DMS153 (cell line): ENCODE results near the gene BPIFB1.

ENCODE experiments used
- DNase-seq: peaks from one replicate; lab custom pipeline; 2025; lab: John Stamatoyannopoulos, UW

The BPIFB1 gene, protein sequence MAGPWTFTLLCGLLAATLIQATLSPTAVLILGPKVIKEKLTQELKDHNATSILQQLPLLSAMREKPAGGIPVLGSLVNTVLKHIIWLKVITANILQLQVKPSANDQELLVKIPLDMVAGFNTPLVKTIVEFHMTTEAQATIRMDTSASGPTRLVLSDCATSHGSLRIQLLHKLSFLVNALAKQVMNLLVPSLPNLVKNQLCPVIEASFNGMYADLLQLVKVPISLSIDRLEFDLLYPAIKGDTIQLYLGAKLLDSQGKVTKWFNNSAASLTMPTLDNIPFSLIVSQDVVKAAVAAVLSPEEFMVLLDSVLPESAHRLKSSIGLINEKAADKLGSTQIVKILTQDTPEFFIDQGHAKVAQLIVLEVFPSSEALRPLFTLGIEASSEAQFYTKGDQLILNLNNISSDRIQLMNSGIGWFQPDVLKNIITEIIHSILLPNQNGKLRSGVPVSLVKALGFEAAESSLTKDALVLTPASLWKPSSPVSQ

DNA sequence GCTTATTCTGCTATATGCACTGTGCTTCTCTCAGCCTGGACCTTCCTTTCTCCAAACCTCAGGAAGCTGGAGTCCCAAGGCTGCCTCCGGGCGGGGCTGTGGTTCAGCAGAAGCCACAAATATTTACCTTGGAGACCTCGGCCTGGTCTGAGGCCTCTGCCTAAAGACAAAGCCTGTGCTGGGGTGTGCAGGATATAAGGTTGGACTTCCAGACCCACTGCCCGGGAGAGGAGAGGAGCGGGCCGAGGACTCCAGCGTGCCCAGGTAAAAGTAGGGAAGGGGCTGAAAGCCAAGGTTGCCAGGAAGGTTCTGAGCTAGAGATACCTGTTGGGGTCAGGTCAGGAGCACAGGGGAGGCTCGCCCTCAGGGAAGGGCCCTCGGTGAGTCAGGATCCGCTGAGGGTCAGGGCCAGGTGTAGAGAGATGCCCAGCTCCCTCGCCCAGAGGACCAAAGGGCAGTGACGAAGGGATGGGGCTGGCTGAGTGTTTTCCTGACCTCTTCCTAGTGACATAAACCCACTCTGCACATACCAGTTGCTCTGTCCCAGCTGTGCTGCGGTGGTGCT is at the start of gene BPIFB1:
BPIFB1 (plus strand) TSS at position 224 of the 565 bp plus-strand sequence. CDS start 2,860 bp downstream, outside the sequence.
- DNase-seq = no peak

DNA sequence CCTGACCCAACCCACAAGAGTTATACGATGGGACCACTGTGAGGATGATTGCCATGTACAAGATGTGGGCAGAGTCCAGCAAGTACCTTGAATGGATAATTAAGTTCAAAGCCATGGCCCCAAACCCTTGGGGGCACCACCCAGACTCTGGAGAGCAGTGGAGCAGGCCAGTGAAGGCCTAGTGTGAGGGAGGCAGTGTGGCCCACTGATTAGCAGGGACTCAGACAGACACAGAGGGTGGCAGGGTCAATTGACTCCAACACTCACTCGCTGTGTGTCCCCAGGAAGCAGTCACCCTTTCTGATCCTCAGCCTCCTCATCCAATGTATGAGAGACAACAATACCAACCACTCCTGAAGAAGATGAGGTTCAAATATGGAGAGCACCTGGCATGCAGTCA is 49.0 kb upstream of the BPIFB1 start:
- DNase-seq = no peak

DNA sequence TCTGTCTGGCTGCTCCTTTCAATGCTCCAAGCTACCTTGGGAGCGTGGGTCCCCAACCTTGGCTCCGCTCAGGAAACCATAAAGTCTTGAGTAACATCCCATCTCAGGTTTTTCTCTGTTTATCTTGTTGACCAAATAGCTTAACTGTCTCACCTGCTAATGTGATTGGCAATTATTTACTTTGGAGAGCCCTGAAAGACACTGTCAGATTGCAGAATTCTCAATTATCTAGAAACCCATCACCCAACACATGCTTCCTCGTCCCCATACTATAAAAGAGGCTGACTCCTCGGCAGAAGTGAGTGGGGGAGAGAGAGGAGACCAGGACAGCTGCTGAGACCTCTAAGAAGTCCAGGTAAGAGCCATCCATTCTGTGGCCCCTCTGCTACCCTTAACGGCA is 47.3 kb upstream of the BPIFB1 start, which contains the start of gene BPIFA1:
BPIFA1 (plus strand) TSS at position 301 of the 400 bp plus-strand sequence. CDS start 1,716 bp downstream, outside the sequence.
- no peak for DNase-seq

DNA sequence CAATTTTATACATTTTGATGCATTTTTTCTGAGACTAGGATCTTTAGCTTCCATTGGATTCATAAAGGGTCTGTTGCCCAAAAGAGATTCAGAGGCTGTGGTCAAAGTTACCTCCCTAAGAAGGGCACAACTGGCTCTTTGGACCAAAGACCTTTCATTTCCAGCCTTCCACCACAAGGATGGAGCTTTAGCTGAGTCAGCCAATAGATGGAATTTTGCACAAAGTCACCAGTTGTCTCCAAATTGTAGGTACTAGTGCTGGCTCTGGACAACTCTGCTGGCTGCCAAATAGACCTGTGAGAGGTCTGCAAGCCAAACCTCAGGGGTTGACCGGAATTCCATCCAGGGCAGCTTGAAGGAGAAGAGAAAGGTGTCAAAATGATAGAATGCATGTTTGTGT is 46.7 kb upstream of the BPIFB1 start:
- DNase-seq = no peak

DNA sequence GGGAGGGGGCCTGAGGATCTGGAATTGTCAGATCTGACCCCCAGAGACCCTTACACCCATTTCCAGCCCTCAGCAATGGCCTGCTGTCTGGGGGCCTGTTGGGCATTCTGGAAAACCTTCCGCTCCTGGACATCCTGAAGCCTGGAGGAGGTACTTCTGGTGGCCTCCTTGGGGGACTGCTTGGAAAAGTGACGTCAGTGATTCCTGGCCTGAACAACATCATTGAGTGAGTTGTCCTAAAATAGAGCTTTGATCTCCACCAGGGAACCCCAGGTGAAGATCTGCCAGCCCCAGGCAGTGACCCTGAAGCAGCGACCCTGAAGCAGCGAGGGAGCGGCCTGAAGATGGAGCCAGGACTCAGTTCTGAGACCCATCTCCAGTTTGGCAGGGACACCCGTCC is 45.0 kb upstream of the BPIFB1 start:
- no peak for DNase-seq

DNA sequence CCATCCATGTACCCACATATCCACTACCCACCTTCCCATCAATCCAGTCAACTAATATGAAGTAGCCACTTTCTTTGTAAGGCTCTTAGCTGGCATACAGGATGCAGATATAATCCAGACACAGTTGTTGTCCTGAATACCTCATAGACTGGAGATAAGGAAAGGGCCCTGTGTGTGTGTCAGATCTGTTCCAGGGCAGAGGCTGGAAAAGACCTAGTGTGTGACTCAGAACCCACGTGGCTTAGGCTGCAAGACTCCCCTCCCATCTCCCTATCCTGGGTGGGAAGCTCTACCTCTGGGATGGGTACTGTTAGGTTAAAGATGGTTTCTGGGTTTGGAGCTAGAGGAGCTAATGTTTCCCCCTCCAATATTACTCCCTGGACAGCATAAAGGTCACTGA is 43.6 kb upstream of the BPIFB1 start:
- DNase-seq = no peak

DNA sequence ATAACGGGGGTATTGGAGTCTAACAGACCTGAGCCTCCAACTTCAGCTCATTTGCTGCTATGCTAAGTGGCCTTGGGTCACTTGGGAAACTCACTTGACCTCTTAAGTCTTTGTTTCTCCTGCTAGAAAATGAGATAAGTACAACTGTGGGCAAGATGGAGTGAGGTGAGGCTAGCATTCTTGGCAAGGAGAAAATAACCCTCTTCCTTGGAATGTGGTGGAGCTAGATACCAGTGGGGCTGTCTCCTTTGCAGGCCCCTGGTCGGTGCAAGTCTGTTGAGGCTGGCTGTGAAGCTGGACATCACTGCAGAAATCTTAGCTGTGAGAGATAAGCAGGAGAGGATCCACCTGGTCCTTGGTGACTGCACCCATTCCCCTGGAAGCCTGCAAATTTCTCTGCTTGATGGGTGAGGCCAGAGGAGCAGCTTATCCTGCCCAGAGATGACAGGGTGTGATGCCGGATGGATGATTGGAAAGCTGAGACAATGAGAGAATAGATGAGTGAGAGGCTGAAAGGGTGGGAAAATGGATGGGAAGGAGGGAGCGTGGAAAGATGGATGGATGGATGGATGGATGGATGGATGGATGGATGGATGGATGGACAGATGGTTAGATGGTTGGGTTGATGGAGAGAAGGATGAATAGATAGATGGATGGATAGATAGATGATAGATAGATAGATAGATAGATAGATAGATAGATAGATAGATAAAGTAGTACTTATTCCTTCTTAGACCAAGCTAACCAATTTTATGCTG is 42.9 kb upstream of the BPIFB1 start:
- no peak for DNase-seq

DNA sequence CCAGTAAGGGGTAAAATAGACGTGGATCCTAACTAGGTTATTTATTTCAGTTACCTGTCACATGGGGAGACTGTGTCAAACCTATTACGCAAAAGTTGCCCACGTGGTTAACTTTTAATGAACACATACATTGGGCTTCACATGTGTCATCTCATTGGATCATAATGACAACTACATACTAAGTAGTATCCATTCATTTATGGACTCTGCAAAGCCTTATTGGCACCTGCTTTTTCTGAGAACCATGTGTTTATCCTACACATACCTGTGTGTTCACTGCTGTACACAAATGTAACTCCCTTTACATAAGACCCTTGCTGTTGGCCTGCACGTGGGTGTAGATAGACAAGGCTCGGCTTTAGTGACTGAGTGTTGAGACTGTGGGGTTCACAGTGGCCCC is 42.1 kb upstream of the BPIFB1 start:
- DNase-seq = no peak

DNA sequence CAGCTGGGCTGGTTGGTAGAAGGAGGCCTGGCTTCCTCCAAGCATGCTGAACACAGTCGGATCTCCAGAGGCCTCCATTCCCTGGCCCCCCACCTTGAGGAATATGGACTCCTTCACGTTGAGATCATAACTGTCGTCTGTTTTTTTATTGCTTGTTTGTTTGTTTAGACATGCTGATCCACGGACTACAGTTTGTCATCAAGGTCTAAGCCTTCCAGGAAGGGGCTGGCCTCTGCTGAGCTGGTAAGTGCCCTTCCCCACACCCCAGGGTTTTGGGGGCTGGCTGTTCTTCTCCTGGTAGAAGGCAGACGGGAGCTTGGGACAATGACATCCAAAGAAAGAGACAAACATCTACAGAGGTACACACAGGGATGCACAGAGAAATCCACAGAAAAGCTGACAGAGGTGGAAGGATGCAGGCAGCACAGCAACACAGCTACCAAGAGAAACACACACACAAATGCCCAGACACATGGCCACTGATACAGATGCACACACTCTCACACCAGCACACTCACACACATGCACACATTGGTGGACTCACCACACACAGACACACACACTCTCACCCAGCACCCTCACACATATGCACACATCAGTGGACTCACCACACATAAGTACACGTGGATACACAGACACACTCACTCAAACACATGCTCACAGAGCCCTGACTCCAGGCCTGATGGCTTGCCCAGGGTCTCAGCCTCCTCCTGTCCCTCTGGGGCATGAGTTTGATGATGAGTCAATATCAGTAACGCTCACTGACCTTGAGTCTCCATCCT is 40.5 kb upstream of the BPIFB1 start:
- DNase-seq = no peak

DNA sequence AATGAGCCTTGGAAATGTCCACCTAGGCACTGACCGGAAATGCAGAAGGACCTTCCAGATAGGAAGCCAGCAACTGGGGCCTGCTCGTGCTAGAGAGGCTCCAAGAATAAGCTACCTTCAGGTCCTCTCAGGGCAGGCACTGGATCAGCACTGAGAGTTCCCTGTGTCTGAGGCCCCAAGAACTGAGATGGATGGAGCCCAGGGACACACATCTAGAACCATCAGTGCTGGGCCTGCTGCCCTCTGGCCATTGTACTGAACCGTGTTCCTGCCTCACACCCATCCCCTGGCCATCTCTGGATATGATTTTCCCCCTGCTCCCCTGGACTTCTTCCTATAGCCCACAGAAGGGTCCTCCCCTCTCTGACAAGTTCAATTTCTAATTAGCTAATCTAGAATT is 36.9 kb upstream of the BPIFB1 start:
- DNase-seq = no peak

DNA sequence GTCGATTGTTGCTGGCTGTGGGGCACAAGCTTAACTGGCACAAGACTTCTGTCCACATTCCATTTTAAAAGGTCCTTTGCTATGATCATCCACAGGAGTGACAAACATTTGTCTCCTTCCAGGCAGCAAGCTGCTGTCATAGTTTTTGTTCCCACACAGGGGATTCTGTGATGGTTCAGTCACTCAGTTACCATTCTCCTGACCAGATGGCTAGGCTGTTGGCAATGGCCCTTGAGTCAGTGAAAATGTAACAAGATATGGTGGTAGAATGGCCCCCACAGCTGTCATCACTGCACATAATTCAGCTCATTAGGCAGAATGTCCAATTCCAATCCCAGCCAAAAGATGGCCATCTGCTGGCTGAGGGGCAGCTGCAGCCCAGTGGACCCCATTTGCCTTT is 33.6 kb upstream of the BPIFB1 start:
- DNase-seq = no peak

DNA sequence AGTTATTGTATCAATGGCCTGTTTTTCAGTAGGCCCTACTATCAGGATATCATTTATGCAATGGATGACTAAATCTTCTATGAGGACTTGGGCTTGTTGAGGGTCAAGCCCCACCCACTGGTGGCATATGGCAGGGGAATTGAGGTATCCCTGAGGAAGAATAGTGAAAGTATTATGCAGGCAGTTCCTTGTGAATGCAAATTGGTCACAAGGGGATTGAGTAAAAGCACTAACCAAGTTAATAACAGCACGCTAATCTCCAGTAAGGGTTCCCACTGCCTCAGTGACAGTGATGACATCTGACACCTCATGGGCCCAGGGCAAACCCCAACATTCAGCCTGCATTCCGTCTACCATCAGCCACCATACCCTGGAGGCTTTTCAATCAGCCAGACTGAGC is 32.3 kb upstream of the BPIFB1 start:
- DNase-seq = no peak

DNA sequence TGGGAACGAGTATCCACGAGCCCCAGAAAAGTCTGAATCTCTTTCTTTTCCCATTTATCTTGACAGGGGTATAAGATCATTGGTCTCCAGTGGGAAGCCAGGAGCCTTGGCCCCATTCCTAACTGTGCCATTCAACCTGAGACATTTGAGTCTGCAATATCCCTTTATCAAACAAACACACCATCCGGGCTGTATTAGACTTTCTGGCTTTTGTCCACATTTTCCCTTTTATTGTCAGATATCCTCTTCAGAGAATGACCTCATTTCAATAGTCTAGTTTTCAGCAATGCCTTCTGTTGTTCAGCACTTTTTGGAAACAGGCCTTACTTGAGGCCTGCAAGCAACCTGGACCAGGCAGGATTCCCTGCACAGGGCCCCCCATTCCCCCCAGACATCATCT is 31.5 kb upstream of the BPIFB1 start:
- peak; percentile 45 for DNase-seq

DNA sequence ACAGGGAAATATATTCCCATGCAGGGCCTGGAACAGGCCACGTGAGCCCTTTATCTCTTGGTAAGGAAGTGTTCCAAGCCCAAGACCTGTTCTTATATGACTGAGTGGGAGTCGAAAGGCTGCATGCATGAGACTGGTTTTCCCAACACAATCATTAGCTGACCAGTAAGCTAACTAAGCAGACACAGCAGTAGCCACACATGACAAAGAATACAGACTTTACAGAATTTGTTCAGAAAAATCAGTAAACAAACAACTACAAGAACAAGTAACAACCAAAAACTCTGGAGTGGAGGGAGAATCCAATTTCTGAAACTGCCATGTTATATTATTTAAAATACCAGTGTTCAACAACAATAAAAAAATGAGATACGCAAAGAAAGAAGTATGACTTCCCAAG is 30.6 kb upstream of the BPIFB1 start:
- DNase-seq = no peak

DNA sequence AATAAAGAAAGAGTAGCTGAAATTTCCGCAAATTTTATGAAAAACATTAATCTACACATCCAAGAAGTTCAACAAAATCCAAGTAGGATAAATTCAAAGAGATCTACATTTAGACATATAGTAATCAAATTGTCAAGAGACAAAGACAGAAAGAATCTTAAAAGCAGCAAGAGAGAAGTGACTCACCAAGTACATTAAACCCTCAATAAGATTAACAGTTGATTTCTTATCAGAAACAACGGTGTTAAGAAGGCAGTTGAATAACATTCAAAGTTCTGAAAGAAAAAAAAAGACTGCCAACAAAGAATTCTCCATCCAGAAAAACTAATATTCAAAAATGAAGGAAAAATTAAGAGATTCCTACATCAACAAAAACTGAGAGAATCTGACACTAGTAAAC is 28.0 kb upstream of the BPIFB1 start:
- DNase-seq = no peak

DNA sequence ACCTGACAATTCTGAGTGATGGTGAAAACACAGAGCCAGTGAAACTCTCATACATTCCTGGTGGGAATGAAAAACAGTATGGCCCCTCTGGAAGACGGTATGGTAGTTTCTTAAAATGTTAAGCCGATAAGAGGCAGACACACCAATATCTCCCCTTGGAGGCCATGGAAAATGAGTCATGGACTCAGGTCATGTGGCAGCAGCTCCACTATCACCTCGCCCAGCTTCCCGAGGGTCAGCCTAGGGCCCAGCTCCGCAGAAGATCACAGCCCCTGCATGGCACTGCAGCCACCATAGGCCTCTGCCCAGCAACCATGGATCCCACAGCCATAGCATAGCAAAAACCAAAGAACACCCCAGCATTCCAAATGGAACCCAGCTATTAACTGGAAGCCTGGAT is 25.8 kb upstream of the BPIFB1 start:
- DNase-seq = no peak

DNA sequence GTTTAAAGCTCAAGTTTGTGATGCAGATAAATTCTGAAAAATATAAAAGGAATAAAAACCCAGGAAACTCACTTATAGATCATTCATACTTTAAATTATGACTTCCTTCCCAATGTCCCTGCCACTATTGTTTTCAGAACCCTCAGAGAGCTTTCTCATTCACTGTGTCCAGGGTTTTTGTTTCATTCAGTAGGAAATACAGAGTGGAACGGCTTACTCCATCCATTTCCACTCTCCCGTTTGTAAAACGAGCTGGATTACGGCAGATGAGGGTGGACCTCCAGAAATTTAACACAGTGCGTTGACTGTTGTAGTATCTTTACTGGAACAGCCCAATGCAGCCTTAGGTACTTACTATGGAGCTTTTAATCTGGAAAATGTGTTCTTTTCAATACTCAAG is 23.6 kb upstream of the BPIFB1 start:
- DNase-seq = no peak

DNA sequence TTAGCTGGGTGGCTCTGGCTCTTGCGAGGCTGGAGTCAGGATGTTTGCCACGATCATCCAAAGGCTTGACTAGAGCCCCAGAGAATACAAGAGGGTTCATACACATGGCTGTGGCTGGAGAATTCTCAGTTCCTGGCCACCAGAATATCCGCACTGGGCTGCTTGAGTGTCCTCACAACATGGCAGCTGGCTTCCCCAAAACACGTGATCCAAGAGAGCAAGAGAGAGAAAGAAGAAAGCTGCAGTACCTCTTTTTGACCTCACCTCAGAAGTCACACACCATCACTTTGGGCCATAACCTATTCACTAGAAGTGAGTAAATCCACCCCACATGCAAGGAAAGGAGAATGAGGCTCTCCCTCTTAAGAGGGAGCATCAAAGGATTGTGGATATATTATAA is 21.5 kb upstream of the BPIFB1 start:
- no peak for DNase-seq

DNA sequence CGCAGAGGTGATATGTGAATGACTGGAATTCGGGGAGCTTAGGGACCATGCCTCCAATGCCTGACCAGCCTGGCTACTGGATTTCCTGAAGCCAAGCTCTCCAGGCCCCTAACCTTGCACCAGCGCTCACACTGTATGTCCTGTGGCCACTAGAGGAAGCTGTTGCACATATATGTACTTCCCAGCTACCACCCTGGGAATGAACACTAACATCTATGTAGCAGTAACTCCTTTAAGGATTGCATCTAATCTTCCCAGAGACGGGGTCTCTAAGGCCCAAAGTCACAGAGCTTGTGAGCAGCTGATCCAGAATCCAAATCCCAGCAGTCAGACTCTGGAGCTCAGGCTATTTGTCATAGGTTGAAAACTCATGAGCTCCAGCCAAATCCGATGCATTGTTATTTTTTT is 20.4 kb upstream of the BPIFB1 start:
- peak; percentile 48 for DNase-seq

DNA sequence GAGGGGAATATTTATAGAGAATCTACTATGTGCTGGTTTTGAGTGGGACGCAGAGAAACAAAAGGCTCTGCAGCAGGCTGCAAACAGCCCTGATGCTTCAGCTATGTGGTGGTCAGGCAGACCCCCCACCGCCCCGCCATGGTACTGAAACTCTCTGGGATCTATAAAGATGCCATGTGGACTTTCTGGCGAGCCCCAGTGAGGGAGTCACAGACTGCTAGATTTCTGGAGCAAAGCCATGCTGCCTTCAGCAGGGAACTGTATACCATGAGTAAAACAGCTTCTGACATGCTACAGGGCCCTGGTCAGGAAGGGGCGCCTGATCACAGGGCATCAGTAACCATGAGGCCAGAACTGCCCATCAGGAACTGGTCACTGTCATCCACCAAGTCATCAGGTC is 19.2 kb upstream of the BPIFB1 start:
- no peak for DNase-seq

DNA sequence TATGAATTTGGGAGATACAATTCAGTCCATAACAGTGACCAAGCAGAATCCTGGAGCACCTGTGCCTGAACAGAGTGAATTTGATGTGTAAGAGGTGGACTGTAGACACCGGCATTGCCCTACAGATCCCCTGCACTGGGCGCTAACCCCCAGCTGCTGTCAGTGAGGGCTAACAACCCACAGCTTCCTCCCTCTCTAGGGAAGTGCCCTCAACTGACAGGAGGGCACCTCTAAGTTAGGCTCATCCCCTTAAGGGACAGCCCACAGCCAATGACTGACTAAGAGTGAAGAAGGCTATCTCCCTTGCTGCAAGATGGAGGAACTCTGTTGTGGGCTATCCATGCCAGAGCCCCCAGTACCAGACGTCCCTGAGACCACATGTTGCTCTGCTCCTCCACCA is 15.3 kb upstream of the BPIFB1 start:
- DNase-seq = no peak
